ENCODE measurements around the gene RMRP. TPM values are rescaled to one million over a fixed set of nuclear protein-coding genes. Genes with fewer than 3 reads are reported as not detected.
"Not testable (repeated sequence)": the region's sequence is repeated elsewhere in the genome, so short reads cannot be mapped to it uniquely, and the experiment has no call there.

The RMRP gene
- total RNA-seq, 1 experiment from 2014 or later: 4,639 TPM

- no peak for DNase-seq (ENCODE audit: low spot score)
Measured at GRCh38 chr9:35643046-35643445, 14.8 kb downstream of the RMRP start.

GRCh38 chr9:35641478-35641877, 16.3 kb downstream of the RMRP start:
- not testable (repeated sequence) for DNase-seq (ENCODE audit: low spot score)

GRCh38 chr9:35640431-35640830, 17.4 kb downstream of the RMRP start:
- DNase-seq (ENCODE audit: low spot score): not testable (repeated sequence)

GRCh38 chr9:35639631-35640030, 18.2 kb downstream of the RMRP start:
- no peak for DNase-seq (ENCODE audit: low spot score)

GRCh38 chr9:35639225-35639624, 18.6 kb downstream of the RMRP start:
- not testable (repeated sequence) for DNase-seq (ENCODE audit: low spot score)

- DNase-seq (ENCODE audit: low spot score): not testable (repeated sequence)
Measured at GRCh38 chr9:35638751-35639150, 19.1 kb downstream of the RMRP start.

- not testable (repeated sequence) for DNase-seq (ENCODE audit: low spot score)
Measured at GRCh38 chr9:35637427-35637955, 20.3 kb downstream of the RMRP start.

GRCh38 chr9:35636877-35637246, 21.0 kb downstream of the RMRP start:
- not testable (repeated sequence) for DNase-seq (ENCODE audit: low spot score)

- no peak for DNase-seq (ENCODE audit: low spot score)
Measured at GRCh38 chr9:35636135-35636876, 21.5 kb downstream of the RMRP start.

GRCh38 chr9:35635730-35636129, 22.1 kb downstream of the RMRP start:
- DNase-seq (ENCODE audit: low spot score): no peak

GRCh38 chr9:35629597-35629996, 28.2 kb downstream of the RMRP start:
- no peak for DNase-seq (ENCODE audit: low spot score)

- DNase-seq (ENCODE audit: low spot score): no peak
Measured at GRCh38 chr9:35628389-35628991, 29.3 kb downstream of the RMRP start.

- no peak for DNase-seq (ENCODE audit: low spot score)
Measured at GRCh38 chr9:35627575-35627974, 30.2 kb downstream of the RMRP start.

GRCh38 chr9:35619800-35620158, 38.0 kb downstream of the RMRP start:
- DNase-seq (ENCODE audit: low spot score): no peak

- DNase-seq (ENCODE audit: low spot score): no peak
Measured at GRCh38 chr9:35618854-35619799, 38.7 kb downstream of the RMRP start.

- DNase-seq (ENCODE audit: low spot score): no peak
Measured at GRCh38 chr9:35618325-35618727, 39.5 kb downstream of the RMRP start, which contains the start of gene CD72. Gene CD72, minus strand, starts transcription at chr9:35618413. Its CDS starts 110 bp downstream, at chr9:35618303.

GRCh38 chr9:35617548-35617947, 40.3 kb downstream of the RMRP start:
- no peak for DNase-seq (ENCODE audit: low spot score)

GRCh38 chr9:35616681-35617459, 40.9 kb downstream of the RMRP start:
- no peak for DNase-seq (ENCODE audit: low spot score)

- no peak for DNase-seq (ENCODE audit: low spot score)
Measured at GRCh38 chr9:35615981-35616680, 41.7 kb downstream of the RMRP start.

GRCh38 chr9:35612843-35613242, 45.0 kb downstream of the RMRP start:
- DNase-seq (ENCODE audit: low spot score): no peak

- not testable (repeated sequence) for DNase-seq (ENCODE audit: low spot score)
Measured at GRCh38 chr9:35612066-35612465, 45.8 kb downstream of the RMRP start.
